GM18861 (cell line): ENCODE results near the gene WIPF1.

ENCODE experiments used
- ATAC-seq: cut with Tn5 transposase; IDR thresholded peaks from one replicate; pipeline ENCODE4 v1.9.1; 2021; ENCODE audit not compliant: unreplicated experiment

WIPF1 gene, protein sequence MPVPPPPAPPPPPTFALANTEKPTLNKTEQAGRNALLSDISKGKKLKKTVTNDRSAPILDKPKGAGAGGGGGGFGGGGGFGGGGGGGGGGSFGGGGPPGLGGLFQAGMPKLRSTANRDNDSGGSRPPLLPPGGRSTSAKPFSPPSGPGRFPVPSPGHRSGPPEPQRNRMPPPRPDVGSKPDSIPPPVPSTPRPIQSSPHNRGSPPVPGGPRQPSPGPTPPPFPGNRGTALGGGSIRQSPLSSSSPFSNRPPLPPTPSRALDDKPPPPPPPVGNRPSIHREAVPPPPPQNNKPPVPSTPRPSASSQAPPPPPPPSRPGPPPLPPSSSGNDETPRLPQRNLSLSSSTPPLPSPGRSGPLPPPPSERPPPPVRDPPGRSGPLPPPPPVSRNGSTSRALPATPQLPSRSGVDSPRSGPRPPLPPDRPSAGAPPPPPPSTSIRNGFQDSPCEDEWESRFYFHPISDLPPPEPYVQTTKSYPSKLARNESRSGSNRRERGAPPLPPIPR

GRCh38 chr2:174597345-174598047 lies at the start of gene WIPF1:
TSS of gene WIPF1 (minus strand) at chr2:174597804. CDS start at chr2:174585573, 12,231 bp downstream.
- ATAC-seq, result peak; percentile 44

DNA sequence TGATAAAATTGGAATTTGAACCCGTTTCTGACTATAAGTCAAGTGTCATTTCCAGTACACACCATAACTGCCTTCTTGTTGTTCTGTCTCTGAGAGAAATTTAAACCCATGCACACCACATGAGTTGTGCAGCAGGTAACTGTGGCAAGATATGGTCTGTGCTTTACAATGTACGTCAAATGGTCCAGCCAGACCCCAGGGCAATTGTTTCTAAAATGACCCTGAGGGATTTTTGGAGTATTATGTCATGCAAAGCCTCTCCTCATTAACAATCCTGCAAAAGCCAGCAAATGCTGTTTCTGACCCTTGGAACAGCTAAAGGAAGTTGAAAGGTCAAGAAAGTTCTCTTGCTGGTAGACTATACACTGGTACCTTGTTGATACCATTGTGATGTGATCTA lies 47.7 kb upstream of the WIPF1 start:
- no peak for ATAC-seq

DNA sequence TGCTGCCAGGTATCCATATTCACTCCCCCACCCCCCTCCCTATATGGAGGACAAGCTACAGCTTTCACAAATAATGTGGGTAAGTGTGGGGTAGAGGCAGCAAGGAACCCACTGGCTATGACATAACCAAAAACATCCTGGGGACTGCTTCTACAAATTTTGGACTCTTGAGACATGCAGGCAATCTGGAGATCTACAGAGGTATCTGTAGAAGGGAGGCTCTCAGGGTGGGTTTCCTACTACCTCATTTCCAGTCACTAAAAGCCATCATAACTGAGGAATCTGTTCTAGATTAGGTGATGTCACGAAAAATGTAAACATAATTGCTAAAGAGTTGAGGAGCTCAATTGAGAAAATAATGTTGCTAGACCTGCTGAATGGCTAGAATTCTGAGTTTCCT lies 46.8 kb upstream of the WIPF1 start:
- ATAC-seq, result no peak

DNA sequence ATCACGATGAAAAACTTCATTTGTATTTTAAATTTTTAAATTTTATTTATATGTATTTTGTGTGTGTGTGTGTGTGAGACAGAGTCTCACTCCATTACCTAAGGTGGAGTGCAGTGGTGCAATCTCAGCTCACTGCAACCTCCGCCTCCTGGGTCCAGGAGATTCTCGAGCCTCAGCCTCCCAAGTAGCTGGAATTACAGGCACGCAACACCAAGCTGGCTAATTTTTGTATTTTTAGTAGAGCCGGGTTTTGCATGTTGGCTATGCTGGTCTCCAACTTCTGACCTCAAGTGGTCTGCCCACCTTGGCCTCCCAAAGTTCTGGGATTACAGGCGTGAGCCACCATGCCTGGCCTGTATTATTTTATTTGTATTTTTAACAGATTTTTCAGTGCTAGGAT lies 45.8 kb upstream of the WIPF1 start:
- no peak for ATAC-seq

DNA sequence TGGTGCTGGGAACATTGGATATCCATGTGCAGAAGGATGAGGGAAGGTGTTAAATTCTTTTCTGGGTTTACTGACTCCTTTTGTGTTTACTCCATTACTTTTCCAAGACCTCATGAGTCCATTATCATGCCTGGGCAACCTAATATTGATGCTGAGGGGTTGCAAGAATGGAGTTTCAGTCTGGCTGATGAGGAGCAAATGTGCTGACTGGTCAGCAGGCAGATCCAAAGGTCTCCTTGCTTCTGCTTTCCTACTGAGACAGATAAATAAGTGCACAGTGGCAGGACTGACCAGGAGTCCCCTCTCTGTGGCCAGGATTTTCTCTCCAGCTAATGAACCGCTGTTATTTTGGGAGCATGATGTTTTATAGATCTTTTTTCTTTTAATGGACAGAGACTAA lies 43.6 kb upstream of the WIPF1 start:
- no peak for ATAC-seq

DNA sequence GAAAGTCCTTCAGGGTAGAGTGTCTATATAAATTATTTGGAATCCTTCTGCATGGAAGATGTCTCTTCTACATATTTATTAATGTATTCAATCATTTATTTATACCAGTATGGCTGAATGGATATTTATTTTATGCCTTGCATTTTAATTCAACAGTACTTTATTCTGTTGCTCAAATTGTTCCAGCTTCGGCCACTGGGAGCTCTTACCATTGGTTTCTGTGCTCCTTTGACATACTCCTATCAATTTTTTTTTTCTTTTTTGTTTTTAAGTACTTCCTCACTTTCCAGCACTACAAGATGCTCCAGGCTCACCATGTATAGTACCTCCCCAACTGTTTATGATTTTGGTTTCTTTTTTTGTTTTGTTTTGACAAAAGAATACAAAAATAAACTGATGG lies 39.4 kb upstream of the WIPF1 start:
- no peak for ATAC-seq

DNA sequence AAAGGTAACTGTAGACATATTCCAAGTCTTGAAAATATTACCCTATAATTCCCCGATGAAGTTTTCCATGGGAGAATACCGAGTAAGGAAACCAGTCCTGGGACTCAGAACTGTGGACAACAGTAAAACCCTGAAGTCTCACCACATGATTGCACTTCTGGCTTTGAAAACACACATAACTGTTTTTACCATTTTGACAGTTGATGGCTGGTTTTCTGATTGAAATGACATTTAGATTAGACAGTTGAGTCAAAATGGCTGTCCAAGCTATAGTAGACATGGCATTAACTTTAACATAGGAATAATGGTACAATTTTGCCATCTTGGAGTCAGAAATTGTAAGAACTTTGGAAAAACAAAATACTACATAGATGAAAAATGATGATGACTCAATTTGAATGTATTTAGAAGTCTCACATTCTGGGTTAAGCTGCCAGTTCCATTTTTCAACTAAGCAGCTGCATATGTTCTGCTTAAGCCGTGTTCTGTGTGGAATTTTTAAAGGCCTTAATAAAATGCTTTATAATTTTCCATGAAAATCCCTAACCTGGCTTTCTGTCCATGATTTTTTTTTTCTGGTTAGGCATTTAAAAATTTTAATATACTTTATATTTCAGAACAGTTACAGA lies 38.3 kb upstream of the WIPF1 start:
- no peak for ATAC-seq

DNA sequence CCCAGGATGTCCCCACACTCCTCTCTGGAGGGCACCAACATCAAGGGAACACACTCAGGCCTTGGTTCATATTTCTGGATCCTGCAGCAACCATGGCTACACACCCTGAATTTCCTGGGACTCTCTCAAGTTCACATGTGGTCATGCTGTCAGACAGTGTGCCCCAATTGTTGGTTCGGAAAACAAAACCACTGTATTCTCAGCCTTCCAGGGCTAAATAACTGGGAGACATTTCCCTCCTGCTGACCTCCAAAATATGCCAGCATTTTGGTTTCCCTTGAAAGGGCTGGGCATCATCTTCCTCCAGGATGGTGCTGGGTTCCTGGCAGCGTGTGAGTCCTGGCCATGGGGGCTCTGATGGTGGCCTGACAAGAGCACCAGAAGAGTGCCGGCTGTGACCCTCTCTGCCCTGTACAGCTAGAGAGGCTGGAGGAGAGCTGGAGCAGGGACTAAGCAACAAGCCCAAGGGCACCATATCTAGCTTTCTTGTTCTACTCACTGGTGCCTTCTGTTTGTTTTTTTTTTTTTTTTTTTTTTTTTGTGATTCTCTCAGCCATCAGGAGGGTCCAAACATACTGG lies 37.5 kb upstream of the WIPF1 start:
- no peak for ATAC-seq

- peak; percentile 68 for ATAC-seq
These were observed 36.8 kb upstream of the WIPF1 start for GRCh38 chr2:174634130-174635014.

GRCh38 chr2:174633623-174633930 lies 36.0 kb upstream of the WIPF1 start:
- no peak for ATAC-seq

DNA sequence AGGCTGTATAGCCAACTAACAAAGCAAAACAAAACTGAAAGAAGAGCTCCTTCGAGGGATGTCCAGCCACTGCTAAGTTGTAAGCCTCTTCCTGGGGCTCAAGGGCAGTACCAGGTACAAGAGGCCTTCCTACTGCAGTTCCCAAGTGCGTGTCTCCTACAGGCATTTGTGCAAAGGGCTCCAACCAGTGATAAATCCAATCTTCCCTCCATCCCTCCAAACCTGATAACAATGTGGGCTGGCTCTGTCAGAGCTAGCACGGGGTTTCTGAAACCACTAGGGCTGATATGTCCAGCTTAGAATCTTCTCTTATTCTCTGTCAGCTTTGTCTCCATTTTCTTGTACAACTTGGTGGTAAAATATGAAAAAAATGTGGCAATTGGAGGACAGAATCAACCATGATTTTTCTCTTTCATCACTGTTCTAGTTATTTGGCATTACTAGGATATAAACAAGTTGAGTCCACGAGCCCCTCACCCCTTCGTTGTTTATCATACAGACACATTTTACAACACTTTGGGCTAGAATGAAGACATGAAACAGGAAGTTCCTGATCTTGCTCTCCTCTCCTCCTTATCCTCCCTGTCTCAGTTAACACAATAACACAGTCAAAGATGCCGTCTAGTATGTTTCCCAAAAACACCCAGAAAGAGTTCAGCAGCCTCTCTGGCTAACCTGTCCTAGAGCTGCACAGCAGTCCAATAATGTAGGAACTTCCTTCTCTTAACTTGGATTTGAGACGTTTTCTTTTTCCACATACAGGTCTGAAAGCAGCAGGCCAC lies 35.4 kb upstream of the WIPF1 start:
- no peak for ATAC-seq

DNA sequence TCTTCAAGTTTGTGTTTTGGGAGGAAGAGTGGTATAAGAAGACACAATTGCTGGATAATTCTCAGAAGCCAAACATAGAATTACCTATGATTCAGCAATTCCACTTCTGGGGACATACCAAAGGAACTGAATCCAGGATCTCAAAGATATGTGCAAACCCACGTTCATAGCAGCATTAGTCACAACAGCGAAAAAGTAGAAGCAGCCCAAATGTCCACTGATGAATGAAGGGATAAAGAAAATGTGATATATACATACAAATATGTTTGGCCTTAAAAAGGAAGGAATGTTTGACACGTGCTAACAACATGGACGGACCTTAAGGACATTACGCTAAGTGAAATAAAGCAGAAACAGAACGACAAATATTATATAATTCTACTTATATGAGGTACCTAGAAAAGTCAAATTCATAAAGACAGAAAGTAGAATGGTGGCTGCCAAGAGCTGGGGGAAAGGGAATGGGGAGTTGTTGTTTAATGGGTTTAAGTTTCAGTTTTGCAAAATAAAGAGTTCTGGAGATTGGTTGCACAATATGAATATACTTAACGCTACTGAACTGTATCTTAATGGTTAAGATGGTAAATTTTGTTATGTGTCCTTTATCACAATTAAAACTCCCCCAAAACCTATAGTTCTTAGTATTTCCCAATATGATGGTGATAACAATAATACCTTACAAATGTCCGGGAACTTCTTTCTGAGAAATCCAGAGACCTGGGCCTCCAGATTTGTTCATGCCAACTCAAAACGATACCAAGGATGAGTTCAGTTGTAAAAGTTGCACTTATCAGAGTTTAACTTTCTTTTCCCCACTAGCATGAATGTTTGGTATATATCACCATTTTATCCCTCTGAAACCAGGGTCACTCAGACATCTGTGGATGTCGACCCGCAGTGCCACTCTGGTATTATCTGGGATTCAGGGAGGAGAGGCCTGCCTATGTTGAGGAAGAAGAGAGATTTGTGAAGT lies 33.7 kb upstream of the WIPF1 start:
- no peak for ATAC-seq

- ATAC-seq, result no peak
These were observed 32.5 kb upstream of the WIPF1 start for GRCh38 chr2:174630107-174630506.

DNA sequence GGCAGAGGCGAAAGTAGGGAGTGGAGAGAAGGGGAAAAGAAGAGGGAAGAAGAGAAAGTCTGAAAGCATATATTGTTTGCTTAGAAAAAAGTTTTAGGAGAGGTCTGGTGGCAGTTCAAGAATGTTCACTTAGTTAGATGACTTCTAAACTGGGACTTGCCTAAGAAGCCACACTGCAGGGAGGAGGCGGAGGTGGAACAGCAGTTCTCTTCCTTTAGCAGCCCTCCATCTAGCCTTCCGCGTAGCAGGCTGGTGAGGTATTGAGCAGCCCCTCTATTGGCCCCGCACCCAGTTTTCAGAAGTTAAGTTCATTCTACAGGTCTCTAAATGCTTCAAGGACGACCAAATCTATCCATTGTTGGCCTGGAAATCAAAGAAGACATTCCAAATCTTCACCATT lies 31.9 kb upstream of the WIPF1 start:
- ATAC-seq, result no peak

DNA sequence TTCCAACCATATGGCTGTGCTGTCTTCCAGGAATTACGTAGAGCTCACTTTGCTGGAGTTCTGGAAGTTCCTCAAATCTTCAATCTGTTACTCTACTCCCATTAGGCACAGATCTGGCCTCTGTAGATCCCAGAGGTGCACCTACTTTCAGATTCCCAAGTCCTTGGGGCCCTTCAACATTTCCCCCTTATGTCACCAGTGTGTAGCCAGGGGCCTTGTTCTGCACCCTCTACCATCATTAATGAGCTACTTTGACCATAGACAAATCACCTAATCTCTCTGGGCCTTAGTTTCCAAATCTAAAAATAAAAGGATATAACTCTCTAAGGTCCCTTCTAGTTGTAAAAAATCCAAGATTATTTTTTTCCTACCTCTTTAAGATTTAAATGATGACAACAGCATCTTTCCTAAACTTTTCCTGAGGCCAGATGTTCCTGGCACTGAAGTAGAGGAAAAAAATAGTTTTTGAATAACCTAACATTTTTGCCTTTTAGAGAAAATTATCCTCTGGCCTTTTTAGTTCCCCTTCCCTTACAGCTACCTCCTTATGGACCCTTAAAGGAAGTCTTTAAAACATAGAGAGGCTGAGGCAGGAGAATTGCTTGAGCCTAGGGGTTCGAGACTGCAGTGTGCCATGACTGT lies 31.0 kb upstream of the WIPF1 start:
- no peak for ATAC-seq

DNA sequence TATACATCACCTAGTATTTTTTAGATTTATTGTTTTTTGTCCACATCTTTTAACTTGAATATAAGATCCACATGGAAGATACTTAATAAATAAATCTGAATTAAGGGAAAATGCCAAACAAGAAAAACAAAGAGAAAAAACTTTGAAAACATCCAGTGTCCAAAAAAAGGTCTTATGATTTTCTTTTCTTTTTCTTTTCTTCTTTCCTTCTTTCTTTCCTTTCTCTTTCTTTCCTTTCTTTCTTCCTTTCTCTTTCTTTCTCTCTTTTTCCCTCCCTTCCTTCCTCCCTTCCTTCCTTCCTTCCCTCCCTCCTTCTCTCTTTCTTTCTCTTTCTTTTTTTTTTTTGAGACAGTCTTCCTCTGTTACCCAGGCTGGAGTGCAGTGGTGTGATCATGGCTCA lies 29.6 kb upstream of the WIPF1 start:
- ATAC-seq, result no peak

DNA sequence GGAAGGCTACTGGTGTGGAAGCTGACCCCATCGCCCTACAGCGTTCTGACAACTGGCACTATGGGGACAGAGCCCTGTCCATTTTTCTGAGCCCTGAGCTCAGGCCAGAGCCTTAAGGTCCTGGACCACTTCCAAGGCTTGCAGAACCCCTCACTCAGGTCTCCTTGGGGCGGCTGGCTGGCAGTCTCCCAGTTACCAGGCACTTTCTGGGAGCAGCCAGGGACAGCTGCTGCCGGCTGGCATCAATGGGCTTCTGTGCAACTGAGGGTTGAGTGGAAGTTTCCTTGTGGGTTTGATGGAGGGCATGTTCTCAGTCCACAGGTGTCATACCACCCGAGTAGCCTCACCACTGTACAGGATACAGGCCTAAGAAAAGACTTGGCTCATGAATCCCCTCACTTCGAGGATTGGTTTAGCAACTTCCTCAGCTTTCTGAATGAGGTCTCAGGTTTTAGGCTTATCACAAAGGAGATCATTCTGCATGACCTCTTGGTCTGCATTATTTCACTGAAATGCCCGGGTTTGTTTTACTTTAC lies 27.4 kb upstream of the WIPF1 start:
- no peak for ATAC-seq

GRCh38 chr2:174623690-174624089 lies 26.1 kb upstream of the WIPF1 start:
- peak; percentile 61 for ATAC-seq
